Neuron (in vitro differentiated cells): ENCODE data around the gene OMP.

Source experiments
- H2AFZ ChIP-seq: one replicate; pipeline ENCODE4 v1.6.1; 2013; ENCODE audit warnings: low read depth, mild to moderate bottlenecking, inconsistent platforms, low read length, moderate library complexity
- H3K27me3 ChIP-seq: one replicate; pipeline ENCODE4 v1.6.1; 2013; ENCODE audit warnings: low read length; ENCODE audit not compliant: insufficient read depth
- H3K36me3 ChIP-seq: one replicate; pipeline ENCODE4 v1.6.1; 2013; ENCODE audit warnings: low read length; ENCODE audit not compliant: insufficient read depth
- H3K4me1 ChIP-seq: one replicate; pipeline ENCODE4 v1.6.1; 2013; ENCODE audit warnings: low read length; ENCODE audit not compliant: insufficient read depth
- H3K4me3 ChIP-seq: 2 replicates; pipeline ENCODE4 v1.5.1; 2013; ENCODE audit warnings: mild to moderate bottlenecking, low read length, moderate library complexity
- H3K9me3 ChIP-seq: one replicate; pipeline ENCODE4 v1.6.1; 2013; ENCODE audit warnings: low read length

The OMP gene

GRCh38 chr11:77149716-77150392 is 47.2 kb downstream of the OMP start:
- Histone ChIP-seq H3K9me3 (no peaks in the 10 kb centered on the region), H3K27me3 (peaks cover 7% of the 10 kb centered on the region), H3K36me3 (no peaks in the 10 kb centered on the region), H3K4me3 (no peak overlapping the region), H2AFZ (no peak overlapping the region), H3K4me1 (peaks cover 4% of the 10 kb centered on the region)

GRCh38 chr11:77150836-77151235 is 48.2 kb downstream of the OMP start:
- peaks cover 4% of the 10 kb centered on the region for H3K4me1 ChIP-seq
- H3K36me3 ChIP-seq: no peaks in the 10 kb centered on the region
- peaks cover 7% of the 10 kb centered on the region for H3K27me3 ChIP-seq
- no peaks in the 10 kb centered on the region for H3K9me3 ChIP-seq
- no peak overlapping the region for H2AFZ ChIP-seq
- no peak overlapping the region for H3K4me3 ChIP-seq

DNA sequence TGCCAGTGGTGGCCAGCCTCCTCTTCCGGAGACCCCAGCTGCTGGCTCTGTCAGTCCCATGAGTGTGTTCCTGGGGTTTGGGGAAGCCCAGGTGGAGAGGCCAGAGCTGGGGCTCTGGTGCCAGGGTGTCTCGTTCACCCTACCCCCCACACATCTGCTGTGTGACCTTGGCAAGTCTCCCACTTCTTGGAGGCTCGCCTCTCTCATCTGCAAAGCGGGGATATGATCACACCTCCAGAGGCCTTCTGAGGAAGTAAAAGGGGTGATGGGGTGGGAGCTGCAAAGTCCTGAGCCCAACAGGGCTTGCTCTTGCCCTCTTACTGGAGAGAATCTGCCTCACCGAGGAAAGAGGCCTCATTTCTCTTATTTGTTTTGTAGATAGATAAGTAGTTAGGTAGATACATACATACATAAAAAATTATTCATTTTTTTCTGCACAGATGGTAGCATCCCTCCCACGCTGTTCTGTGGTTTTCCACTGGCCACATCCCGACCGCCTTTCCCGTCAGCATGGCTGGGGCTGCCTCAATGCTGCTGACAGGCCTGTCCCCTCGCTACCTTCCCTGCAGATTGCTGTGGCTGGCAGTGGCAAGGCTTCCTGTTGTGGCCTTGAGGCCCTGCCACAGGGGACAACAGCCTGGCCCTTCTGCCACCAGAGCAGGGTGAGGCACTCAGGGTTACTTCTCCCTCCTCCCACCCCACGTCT is 49.3 kb downstream of the OMP start:
- Histone ChIP-seq H2AFZ (no peak overlapping the region), H3K9me3 (no peaks in the 10 kb centered on the region), H3K27me3 (peaks cover 4% of the 10 kb centered on the region), H3K4me3 (no peak overlapping the region), H3K4me1 (peaks cover 4% of the 10 kb centered on the region), H3K36me3 (no peaks in the 10 kb centered on the region)

GRCh38 chr11:77152846-77153245 is 50.2 kb downstream of the OMP start:
- H2AFZ ChIP-seq: no peak overlapping the region
- no peaks in the 10 kb centered on the region for H3K36me3 ChIP-seq
- H3K4me1 ChIP-seq: peaks cover 4% of the 10 kb centered on the region
- H3K4me3 ChIP-seq: no peak overlapping the region
- peaks cover 4% of the 10 kb centered on the region for H3K27me3 ChIP-seq
- no peaks in the 10 kb centered on the region for H3K9me3 ChIP-seq
